ENCODE results near the gene PICK1. TPM values are rescaled to one million over a fixed set of nuclear protein-coding genes. Genes with fewer than 3 reads are reported as not detected.
A peak's percentile ranks its signal among the peaks of the same experiment; 100 is the strongest.

Gene PICK1
- total RNA-seq, 6 donors from 2014 or later: 31.6 to 189 (median 50.3) TPM

- TF ChIP-seq POLR2AphosphoS5 (IDR thresholded peaks at IDR 0.05) (no peak), POLR2A (IDR thresholded peaks at IDR 0.05) (no peak), CTCF (IDR thresholded peaks at IDR 0.05) (no peak), EP300 (IDR thresholded peaks at IDR 0.05) (no peak)
- 84 to 93% methylated on average over 16 to 29 of the region's 30 CpGs for WGBS, 2 donors
- Histone ChIP-seq H3K9me3 (no peaks in the 10 kb centered on the region), H3K4me1 (peaks cover 0 to 8% (median 6%) of the 10 kb centered on the region in 4 donors), H3K27me3 (no peaks in the 10 kb centered on the region), H3K4me3 (no peak overlapping the region), H3K36me3 (peaks cover 0 to 3% (median 0%) of the 10 kb centered on the region in 4 donors), H3K27ac (no peak overlapping the region)
- ATAC-seq (ENCODE audit: low FRiP score in 2 of 2) (peak in 1 of 2 donors; percentile 57), DNase-seq (peak in 1 of 2 donors; percentile 80)
Observed at GRCh38 chr22:38110863-38111852, 54.0 kb downstream of the PICK1 start.

- WGBS, 2 donors: 86 to 91% methylated on average over 4 to 11 of the region's 11 CpGs
- TF ChIP-seq POLR2A (IDR thresholded peaks at IDR 0.05) (no peak), POLR2AphosphoS5 (IDR thresholded peaks at IDR 0.05) (no peak), EP300 (IDR thresholded peaks at IDR 0.05) (no peak), CTCF (IDR thresholded peaks at IDR 0.05) (no peak)
- H3K27ac ChIP-seq: no peak overlapping the region
- no peak overlapping the region for H3K4me3 ChIP-seq
- ATAC-seq (ENCODE audit: low FRiP score in 2 of 2) (no peak), DNase-seq (peak in 1 of 2 donors; percentile 64)
- H3K36me3 ChIP-seq: peaks cover 0 to 3% (median 0%) of the 10 kb centered on the region in 4 donors
- peaks cover 0 to 8% (median 6%) of the 10 kb centered on the region in 4 donors for H3K4me1 ChIP-seq
- H3K9me3 ChIP-seq: no peaks in the 10 kb centered on the region
- H3K27me3 ChIP-seq: no peaks in the 10 kb centered on the region
Observed at GRCh38 chr22:38111925-38112355, 54.7 kb downstream of the PICK1 start.

- Histone ChIP-seq H3K4me3 (no peak overlapping the region), H3K27me3 (no peaks in the 10 kb centered on the region), H3K36me3 (peaks cover 0 to 3% (median 0%) of the 10 kb centered on the region in 4 donors), H3K9me3 (no peaks in the 10 kb centered on the region), H3K27ac (no peak overlapping the region), H3K4me1 (peaks cover 0 to 8% (median 6%) of the 10 kb centered on the region in 4 donors)
- DNase-seq (peak in 1 of 2 donors; percentile 83), ATAC-seq (ENCODE audit: low FRiP score in 2 of 2) (no peak)
- TF ChIP-seq POLR2AphosphoS5 (IDR thresholded peaks at IDR 0.05): no peak
- no peak for TF ChIP-seq EP300 (IDR thresholded peaks at IDR 0.05)
- TF ChIP-seq POLR2A (IDR thresholded peaks at IDR 0.05): no peak
- WGBS, 2 donors: 92 to 99% methylated on average over 14 to 19 of the region's 22 CpGs
Observed at GRCh38 chr22:38112381-38112780, 55.2 kb downstream of the PICK1 start.

- ATAC-seq (ENCODE audit: low FRiP score in 2 of 2) (peak; percentile 83 to 92), DNase-seq (peak; percentile 85 to 94)
- Histone ChIP-seq H3K27ac (no peak overlapping the region), H3K4me3 (no peak overlapping the region), H3K36me3 (peaks cover 0 to 3% (median 0%) of the 10 kb centered on the region in 4 donors), H3K9me3 (no peaks in the 10 kb centered on the region), H3K4me1 (peaks cover 0 to 8% (median 6%) of the 10 kb centered on the region in 4 donors), H3K27me3 (no peaks in the 10 kb centered on the region)
- WGBS, 2 donors: 57 to 61% methylated on average over 16 to 28 of the region's 32 CpGs
- TF ChIP-seq CTCF (IDR thresholded peaks at IDR 0.05) (peak; percentile 87 to 95 (median 94)), POLR2AphosphoS5 (IDR thresholded peaks at IDR 0.05) (no peak)
Observed at GRCh38 chr22:38114484-38115398, 57.5 kb downstream of the PICK1 start.
